ENCODE data around the gene RPL34.

DNA sequence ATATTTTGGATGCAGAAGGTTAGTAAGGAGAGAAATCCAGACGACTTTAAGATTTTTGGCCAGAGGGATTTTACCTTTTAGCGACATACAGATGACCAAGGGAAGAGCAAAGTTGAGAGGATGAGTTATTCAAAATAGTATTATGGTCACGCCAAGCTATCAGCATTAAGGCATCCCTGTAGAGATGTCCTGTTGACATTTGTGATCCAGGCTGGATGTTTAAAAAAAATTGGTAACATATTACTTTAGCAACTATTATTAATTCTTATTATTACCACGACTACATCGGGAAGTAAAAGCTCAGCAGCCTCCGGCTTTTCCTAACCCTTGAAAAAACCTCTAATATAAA lies 29.5 kb downstream of the RPL34 start:
- TF ChIP-seq CTCF (IDR thresholded peaks at IDR 0.05) (no peak), POLR2A (IDR thresholded peaks at IDR 0.05) (no peak)

Measured in testis (tissue), 2 donors.